Measurements from ENCODE around the gene LAGE3.

DNA sequence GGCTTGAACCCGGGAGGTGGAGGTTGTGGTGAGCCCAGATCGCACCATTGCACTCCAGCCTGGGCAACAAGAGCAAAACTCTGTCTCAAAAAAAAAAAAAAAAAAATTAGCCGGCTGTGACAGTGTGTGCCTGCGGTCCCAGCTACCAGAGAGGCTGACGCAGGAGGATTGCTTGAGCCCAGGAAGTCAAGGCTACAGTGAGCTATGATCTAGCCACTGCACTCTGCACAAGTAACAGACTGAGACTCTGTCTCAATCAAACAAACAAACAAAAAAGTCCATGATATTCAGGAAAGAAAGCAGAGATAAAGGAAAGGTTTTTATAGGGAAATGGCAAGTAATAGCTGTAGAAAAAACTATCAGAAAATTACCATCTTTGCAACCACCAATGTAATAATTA is 2.1 kb upstream of the LAGE3 start:
- TF ChIP-seq, protein P1, sequence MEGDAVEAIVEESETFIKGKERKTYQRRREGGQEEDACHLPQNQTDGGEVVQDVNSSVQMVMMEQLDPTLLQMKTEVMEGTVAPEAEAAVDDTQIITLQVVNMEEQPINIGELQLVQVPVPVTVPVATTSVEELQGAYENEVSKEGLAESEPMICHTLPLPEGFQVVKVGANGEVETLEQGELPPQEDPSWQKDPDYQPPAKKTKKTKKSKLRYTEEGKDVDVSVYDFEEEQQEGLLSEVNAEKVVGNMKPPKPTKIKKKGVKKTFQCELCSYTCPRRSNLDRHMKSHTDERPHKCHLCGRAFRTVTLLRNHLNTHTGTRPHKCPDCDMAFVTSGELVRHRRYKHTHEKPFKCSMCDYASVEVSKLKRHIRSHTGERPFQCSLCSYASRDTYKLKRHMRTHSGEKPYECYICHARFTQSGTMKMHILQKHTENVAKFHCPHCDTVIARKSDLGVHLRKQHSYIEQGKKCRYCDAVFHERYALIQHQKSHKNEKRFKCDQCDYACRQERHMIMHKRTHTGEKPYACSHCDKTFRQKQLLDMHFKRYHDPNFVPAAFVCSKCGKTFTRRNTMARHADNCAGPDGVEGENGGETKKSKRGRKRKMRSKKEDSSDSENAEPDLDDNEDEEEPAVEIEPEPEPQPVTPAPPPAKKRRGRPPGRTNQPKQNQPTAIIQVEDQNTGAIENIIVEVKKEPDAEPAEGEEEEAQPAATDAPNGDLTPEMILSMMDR (IDR thresholded peaks at IDR 0.05; ENCODE audit: low read depth, low read length), result no peak
- TF ChIP-seq EZH2phosphoT487 (IDR thresholded peaks at IDR 0.05; ENCODE audit: low read depth), result no peak

All from OCI-LY3 (cell line).